HepG2 (cell line): ENCODE measurements around the gene GIMAP4.

Source experiments
- BHLHE40 ChIP-seq: IDR thresholded peaks from 2 replicates; pipeline ENCODE4 v1.6.1; 2011; ENCODE audit warnings: low read length, improper control_type of control experiment
- CCAR2 ChIP-seq: fragments of 200-400 bp; formaldehyde crosslinking; optimal IDR thresholded peaks from 2 replicates; pipeline ENCODE3; 2018; ENCODE audit warnings: low read depth, mild to moderate bottlenecking, low read length, moderate library complexity
- JUNB ChIP-seq: sonication (generic); formaldehyde crosslinking; IDR thresholded peaks from 2 replicates; pipeline ENCODE4 v1.8.0; 2022; ENCODE audit warnings: missing genetic modification reagents, mild to moderate bottlenecking, borderline replicate concordance
- NR1H2 ChIP-seq: sonication (generic); formaldehyde crosslinking; IDR thresholded peaks from 2 replicates; pipeline ENCODE4 v1.8.1; 2022; ENCODE audit warnings: low read depth, missing genetic modification reagents, borderline replicate concordance
- RAD21 ChIP-seq: fragments of 450-650 bp; formaldehyde crosslinking; IDR thresholded peaks from 2 replicates; pipeline ENCODE4 v1.5.0; 2020; ENCODE audit warnings: mild to moderate bottlenecking
- SIN3A ChIP-seq: IDR thresholded peaks from 2 replicates; pipeline ENCODE4 v1.6.1; 2011; ENCODE audit warnings: low read depth, mild to moderate bottlenecking, control low read depth, low read length, borderline replicate concordance
- YY1 ChIP-seq: IDR thresholded peaks from 2 replicates; pipeline ENCODE4 v1.6.1; 2011; ENCODE audit warnings: low read length, low read depth, moderate library complexity, mild to moderate bottlenecking; ENCODE audit not compliant: insufficient read depth, insufficient replicate concordance
- ZFYVE20 ChIP-seq: sonication (generic); formaldehyde crosslinking; IDR thresholded peaks from 2 replicates; pipeline ENCODE4 v1.8.0; 2023; ENCODE audit warnings: low read depth, mild to moderate bottlenecking, moderate library complexity, missing genetic modification reagents, borderline replicate concordance
- TF ChIP-seq, protein P1 (sequence below): sonication (generic); formaldehyde crosslinking; IDR thresholded peaks from 2 replicates; pipeline ENCODE4 v1.9.0; 2021; ENCODE audit warnings: mild to moderate bottlenecking, missing genetic modification reagents
- TF ChIP-seq, protein P2 (sequence below): sonication (generic); formaldehyde crosslinking; IDR thresholded peaks from 2 replicates; pipeline ENCODE4 v1.5.0; 2020; ENCODE audit warnings: mild to moderate bottlenecking, missing genetic modification reagents, moderate library complexity
- TF ChIP-seq, protein P3 (sequence below), 2 experiments: IDR thresholded peaks; 2 replicates each; pipeline ENCODE4 v1.6.1; 2011 to 2012; ENCODE audit warnings: low read length in 2 of 2, borderline replicate concordance in 1 of 2, low read depth in 1 of 2, mild to moderate bottlenecking in 1 of 2, moderate library complexity in 1 of 2
- TF ChIP-seq, protein P4 (sequence below): sonication (generic); formaldehyde crosslinking; IDR thresholded peaks from 2 replicates; pipeline ENCODE4 v1.5.0; 2020; ENCODE audit warnings: missing genetic modification reagents

GRCh38 chr7:150519310-150519709 lies 47.9 kb upstream of the GIMAP4 start:
- TF ChIP-seq NR1H2 (CRISPR knock-in tag) (no peak), SIN3A (no peak), JUNB (CRISPR knock-in tag) (no peak), RAD21 (no peak), ZFYVE20 (CRISPR knock-in tag) (no peak), YY1 (no peak), BHLHE40 (no peak), CCAR2 (no peak)
- TF ChIP-seq, protein P1, sequence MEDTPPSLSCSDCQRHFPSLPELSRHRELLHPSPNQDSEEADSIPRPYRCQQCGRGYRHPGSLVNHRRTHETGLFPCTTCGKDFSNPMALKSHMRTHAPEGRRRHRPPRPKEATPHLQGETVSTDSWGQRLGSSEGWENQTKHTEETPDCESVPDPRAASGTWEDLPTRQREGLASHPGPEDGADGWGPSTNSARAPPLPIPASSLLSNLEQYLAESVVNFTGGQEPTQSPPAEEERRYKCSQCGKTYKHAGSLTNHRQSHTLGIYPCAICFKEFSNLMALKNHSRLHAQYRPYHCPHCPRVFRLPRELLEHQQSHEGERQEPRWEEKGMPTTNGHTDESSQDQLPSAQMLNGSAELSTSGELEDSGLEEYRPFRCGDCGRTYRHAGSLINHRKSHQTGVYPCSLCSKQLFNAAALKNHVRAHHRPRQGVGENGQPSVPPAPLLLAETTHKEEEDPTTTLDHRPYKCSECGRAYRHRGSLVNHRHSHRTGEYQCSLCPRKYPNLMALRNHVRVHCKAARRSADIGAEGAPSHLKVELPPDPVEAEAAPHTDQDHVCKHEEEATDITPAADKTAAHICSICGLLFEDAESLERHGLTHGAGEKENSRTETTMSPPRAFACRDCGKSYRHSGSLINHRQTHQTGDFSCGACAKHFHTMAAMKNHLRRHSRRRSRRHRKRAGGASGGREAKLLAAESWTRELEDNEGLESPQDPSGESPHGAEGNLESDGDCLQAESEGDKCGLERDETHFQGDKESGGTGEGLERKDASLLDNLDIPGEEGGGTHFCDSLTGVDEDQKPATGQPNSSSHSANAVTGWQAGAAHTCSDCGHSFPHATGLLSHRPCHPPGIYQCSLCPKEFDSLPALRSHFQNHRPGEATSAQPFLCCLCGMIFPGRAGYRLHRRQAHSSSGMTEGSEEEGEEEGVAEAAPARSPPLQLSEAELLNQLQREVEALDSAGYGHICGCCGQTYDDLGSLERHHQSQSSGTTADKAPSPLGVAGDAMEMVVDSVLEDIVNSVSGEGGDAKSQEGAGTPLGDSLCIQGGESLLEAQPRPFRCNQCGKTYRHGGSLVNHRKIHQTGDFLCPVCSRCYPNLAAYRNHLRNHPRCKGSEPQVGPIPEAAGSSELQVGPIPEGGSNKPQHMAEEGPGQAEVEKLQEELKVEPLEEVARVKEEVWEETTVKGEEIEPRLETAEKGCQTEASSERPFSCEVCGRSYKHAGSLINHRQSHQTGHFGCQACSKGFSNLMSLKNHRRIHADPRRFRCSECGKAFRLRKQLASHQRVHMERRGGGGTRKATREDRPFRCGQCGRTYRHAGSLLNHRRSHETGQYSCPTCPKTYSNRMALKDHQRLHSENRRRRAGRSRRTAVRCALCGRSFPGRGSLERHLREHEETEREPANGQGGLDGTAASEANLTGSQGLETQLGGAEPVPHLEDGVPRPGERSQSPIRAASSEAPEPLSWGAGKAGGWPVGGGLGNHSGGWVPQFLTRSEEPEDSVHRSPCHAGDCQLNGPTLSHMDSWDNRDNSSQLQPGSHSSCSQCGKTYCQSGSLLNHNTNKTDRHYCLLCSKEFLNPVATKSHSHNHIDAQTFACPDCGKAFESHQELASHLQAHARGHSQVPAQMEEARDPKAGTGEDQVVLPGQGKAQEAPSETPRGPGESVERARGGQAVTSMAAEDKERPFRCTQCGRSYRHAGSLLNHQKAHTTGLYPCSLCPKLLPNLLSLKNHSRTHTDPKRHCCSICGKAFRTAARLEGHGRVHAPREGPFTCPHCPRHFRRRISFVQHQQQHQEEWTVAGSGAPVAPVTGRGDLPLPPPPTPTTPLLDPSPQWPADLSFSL (CRISPR knock-in tag) = no peak
- TF ChIP-seq, protein P2, sequence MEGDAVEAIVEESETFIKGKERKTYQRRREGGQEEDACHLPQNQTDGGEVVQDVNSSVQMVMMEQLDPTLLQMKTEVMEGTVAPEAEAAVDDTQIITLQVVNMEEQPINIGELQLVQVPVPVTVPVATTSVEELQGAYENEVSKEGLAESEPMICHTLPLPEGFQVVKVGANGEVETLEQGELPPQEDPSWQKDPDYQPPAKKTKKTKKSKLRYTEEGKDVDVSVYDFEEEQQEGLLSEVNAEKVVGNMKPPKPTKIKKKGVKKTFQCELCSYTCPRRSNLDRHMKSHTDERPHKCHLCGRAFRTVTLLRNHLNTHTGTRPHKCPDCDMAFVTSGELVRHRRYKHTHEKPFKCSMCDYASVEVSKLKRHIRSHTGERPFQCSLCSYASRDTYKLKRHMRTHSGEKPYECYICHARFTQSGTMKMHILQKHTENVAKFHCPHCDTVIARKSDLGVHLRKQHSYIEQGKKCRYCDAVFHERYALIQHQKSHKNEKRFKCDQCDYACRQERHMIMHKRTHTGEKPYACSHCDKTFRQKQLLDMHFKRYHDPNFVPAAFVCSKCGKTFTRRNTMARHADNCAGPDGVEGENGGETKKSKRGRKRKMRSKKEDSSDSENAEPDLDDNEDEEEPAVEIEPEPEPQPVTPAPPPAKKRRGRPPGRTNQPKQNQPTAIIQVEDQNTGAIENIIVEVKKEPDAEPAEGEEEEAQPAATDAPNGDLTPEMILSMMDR (CRISPR knock-in tag) = no peak
- TF ChIP-seq, protein P3, sequence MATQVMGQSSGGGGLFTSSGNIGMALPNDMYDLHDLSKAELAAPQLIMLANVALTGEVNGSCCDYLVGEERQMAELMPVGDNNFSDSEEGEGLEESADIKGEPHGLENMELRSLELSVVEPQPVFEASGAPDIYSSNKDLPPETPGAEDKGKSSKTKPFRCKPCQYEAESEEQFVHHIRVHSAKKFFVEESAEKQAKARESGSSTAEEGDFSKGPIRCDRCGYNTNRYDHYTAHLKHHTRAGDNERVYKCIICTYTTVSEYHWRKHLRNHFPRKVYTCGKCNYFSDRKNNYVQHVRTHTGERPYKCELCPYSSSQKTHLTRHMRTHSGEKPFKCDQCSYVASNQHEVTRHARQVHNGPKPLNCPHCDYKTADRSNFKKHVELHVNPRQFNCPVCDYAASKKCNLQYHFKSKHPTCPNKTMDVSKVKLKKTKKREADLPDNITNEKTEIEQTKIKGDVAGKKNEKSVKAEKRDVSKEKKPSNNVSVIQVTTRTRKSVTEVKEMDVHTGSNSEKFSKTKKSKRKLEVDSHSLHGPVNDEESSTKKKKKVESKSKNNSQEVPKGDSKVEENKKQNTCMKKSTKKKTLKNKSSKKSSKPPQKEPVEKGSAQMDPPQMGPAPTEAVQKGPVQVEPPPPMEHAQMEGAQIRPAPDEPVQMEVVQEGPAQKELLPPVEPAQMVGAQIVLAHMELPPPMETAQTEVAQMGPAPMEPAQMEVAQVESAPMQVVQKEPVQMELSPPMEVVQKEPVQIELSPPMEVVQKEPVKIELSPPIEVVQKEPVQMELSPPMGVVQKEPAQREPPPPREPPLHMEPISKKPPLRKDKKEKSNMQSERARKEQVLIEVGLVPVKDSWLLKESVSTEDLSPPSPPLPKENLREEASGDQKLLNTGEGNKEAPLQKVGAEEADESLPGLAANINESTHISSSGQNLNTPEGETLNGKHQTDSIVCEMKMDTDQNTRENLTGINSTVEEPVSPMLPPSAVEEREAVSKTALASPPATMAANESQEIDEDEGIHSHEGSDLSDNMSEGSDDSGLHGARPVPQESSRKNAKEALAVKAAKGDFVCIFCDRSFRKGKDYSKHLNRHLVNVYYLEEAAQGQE (IDR thresholded peaks at IDR 0.05; ENCODE audit: borderline replicate concordance in 1 of 2, low read depth in 1 of 2, low read length in 2 of 2) = no peak
- TF ChIP-seq, protein P4, sequence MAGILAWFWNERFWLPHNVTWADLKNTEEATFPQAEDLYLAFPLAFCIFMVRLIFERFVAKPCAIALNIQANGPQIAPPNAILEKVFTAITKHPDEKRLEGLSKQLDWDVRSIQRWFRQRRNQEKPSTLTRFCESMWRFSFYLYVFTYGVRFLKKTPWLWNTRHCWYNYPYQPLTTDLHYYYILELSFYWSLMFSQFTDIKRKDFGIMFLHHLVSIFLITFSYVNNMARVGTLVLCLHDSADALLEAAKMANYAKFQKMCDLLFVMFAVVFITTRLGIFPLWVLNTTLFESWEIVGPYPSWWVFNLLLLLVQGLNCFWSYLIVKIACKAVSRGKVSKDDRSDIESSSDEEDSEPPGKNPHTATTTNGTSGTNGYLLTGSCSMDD (CRISPR knock-in tag) = no peak
